ENCODE measurements around the gene SLC28A2. TPM values are rescaled to one million over a fixed set of nuclear protein-coding genes. Genes with fewer than 3 reads are reported as not detected.
"Not testable (repeated sequence)": the region's sequence is repeated elsewhere in the genome, so short reads cannot be mapped to it uniquely, and the experiment has no call there.

The SLC28A2 gene
- not detected in 2 replicates for total RNA-seq

- no peak for DNase-seq
Observed at GRCh38 chr15:45251888-45252287, at the start of gene SLC28A2. Gene SLC28A2 (plus strand): TSS chr15:45252234. CDS start chr15:45253216, 982 bp downstream.

GRCh38 chr15:45203182-45203581 lies 48.9 kb upstream of the SLC28A2 start:
- DNase-seq = peak; percentile 33

GRCh38 chr15:45205192-45205591 lies 46.8 kb upstream of the SLC28A2 start:
- DNase-seq = peak; percentile 65

GRCh38 chr15:45212493-45212892 lies 39.5 kb upstream of the SLC28A2 start:
- DNase-seq = no peak

GRCh38 chr15:45221053-45221599 lies 30.9 kb upstream of the SLC28A2 start:
- no peak for DNase-seq

GRCh38 chr15:45221967-45222366 lies 30.1 kb upstream of the SLC28A2 start:
- no peak for DNase-seq

GRCh38 chr15:45224621-45225217 lies 27.3 kb upstream of the SLC28A2 start:
- no peak for DNase-seq

- no peak for DNase-seq
Observed at GRCh38 chr15:45225506-45226273, 26.3 kb upstream of the SLC28A2 start.

GRCh38 chr15:45228931-45229330 lies 23.1 kb upstream of the SLC28A2 start:
- no peak for DNase-seq

- no peak for DNase-seq
Observed at GRCh38 chr15:45230245-45230965, 21.6 kb upstream of the SLC28A2 start.

- DNase-seq = no peak
Observed at GRCh38 chr15:45231132-45231531, 20.9 kb upstream of the SLC28A2 start.

- DNase-seq = no peak
Observed at GRCh38 chr15:45231864-45232562, 20.0 kb upstream of the SLC28A2 start.

GRCh38 chr15:45234562-45235235 lies 17.3 kb upstream of the SLC28A2 start:
- DNase-seq = no peak

GRCh38 chr15:45236806-45237205 lies 15.2 kb upstream of the SLC28A2 start:
- not testable (repeated sequence) for DNase-seq

- peak; percentile 8 for DNase-seq
Observed at GRCh38 chr15:45242289-45242688, 9.7 kb upstream of the SLC28A2 start.

- no peak for DNase-seq
Observed at GRCh38 chr15:45249125-45249780, 2.8 kb upstream of the SLC28A2 start.

GRCh38 chr15:45253330-45253729 lies 1.3 kb downstream of the SLC28A2 start:
- peak; percentile 3 for DNase-seq

GRCh38 chr15:45254405-45254804 lies 2.4 kb downstream of the SLC28A2 start:
- DNase-seq = no peak

GRCh38 chr15:45254824-45255223 lies 2.8 kb downstream of the SLC28A2 start:
- DNase-seq = not testable (repeated sequence)

- no peak for DNase-seq
Observed at GRCh38 chr15:45259796-45260195, 7.8 kb downstream of the SLC28A2 start.

- no peak for DNase-seq
Observed at GRCh38 chr15:45262906-45263461, 10.9 kb downstream of the SLC28A2 start.

Measured in dermis blood vessel endothelial cell (primary cell).